Measurements from ENCODE around the gene TSPAN15.
"Not testable (repeated sequence)": the region's sequence is repeated elsewhere in the genome, so short reads cannot be mapped to it uniquely, and the experiment has no call there.

TSPAN15 gene

DNA sequence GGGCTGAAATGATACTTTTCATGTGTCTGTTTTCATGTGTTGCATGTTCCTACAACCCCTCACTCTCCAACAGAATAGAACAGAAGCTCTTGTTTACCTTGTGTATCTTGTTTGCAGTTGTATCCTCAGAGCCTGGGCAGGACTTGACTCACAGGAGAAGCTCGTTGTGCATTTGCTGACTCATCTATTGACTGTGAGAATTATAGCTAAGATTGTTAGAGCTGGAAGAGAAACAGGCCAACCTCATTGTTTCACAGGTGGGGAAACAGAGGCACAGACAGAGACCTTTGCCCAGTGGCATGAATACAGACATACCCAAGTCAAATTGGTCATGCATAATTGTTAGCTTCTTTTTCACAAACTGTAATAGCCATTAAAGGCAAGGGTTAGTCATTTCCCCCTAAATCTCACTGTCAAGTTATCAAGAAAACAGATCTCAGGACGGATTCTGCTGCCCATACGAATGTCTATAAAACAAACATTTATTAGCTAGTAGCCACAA lies 4.6 kb upstream of the TSPAN15 start:
- no peak for DNase-seq (ENCODE audit: low spot score)

GRCh38 chr10:69449841-69450240 lies 1.4 kb upstream of the TSPAN15 start:
- peak; percentile 54 for DNase-seq (ENCODE audit: low spot score)

GRCh38 chr10:69450395-69450794 lies 870 bp upstream of the TSPAN15 start:
- DNase-seq (ENCODE audit: low spot score) = not testable (repeated sequence)

DNA sequence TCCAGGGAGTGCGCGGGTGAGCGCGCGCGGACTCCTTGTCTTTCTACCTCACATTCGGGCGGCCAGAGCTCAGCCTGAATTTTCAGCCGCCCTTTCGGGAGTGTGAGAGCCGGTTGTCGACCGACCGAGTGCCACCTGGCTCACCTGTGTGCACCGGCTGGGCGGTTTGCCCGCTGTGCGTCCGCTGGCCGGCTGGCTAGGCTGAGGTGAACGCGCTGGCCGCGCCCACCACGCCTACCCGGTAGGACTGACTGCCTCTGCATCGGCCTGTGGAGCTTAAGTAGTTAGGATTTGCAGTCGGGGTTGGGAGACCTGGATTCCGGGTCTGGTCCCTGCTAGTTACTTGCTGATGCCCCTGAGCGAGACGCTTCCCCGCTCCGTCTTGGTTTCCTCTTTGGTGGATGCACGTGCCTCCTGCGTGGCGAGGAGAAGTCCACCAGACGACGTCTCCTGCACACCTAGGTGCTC lies 553 bp downstream of the TSPAN15 start:
- DNase-seq (ENCODE audit: low spot score) = no peak

GRCh38 chr10:69452676-69453415 lies 1.6 kb downstream of the TSPAN15 start:
- no peak for DNase-seq (ENCODE audit: low spot score)

DNA sequence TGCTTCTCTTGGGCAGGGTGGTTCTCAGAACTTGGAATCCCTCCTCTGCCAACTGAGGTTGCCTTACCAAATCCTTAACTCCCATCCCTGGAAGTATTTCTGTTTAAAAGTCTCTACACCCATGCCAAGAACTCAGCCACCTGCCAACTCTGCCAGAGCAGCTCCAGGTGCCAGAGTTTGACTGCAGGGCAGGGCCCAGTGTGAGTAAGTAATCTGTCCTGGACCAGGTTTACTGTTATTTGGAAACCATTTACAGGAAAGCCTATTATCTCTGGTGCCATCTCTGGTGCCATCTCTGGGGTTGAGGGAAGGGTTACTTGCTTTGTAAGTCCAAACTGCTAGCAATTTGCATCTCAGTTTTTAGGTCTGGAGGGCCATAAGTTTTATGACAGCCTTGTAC lies 2.5 kb downstream of the TSPAN15 start:
- DNase-seq (ENCODE audit: low spot score) = no peak

DNA sequence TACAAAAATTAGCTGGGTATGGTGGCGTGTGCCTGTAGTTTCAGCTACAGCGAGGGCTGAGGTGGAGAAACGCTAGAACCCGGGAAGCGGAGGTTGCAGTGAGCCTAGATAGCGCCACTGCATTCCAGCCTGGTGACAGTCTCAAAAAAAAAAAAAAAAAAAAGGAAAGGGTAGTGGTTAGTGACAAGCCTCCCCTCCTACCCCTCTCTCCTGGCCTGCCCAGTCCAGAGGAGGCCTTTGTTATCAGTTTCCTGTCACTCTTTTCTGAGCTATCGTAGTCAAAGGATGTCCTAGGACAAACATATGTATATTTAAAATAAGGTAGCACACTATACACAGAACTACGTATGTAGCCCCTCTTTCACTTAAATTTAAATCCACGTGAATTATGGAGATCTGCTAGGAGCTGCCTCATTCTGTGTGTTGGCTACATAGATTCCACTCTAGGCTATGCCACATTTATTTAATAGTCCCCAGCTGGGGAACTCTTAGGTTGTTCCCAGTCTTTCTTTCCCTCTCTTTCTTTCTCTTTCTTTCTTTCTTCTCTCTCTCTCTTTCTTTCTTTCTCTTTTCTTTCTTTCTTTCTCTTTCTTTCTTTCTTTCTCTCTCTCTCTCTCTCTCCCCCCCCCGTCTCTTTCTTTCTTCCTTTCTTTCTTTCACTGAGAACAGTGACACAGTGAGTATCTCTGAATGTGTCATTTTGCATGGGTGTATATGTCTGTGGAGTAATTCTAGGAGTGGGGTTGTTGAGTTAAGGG lies 3.9 kb downstream of the TSPAN15 start:
- DNase-seq (ENCODE audit: low spot score) = no peak

GRCh38 chr10:69456880-69457693 lies 5.8 kb downstream of the TSPAN15 start:
- no peak for DNase-seq (ENCODE audit: low spot score)

DNA sequence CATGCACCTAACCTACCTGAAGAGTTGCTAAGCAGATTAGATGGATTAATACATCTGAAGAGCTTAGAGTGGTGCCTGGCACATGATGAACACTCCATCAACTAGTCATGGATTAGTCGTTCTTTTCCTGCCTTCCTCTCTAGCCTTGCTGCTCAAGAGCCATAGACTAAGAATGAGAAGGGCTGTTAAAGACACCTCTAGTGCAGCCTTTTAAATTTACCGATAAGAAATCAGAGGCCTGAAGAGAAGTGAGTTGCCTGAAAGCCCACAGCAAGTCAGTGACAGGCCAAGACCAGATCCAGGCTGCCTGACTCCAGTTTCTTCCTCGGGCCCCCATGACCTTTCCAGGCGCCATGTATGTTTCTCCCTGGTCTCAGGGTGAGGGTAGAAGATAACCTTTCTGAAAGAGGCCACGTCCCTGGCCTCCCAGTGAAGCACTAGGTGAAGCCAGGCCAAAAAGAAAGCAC lies 6.5 kb downstream of the TSPAN15 start:
- DNase-seq (ENCODE audit: low spot score) = no peak

DNA sequence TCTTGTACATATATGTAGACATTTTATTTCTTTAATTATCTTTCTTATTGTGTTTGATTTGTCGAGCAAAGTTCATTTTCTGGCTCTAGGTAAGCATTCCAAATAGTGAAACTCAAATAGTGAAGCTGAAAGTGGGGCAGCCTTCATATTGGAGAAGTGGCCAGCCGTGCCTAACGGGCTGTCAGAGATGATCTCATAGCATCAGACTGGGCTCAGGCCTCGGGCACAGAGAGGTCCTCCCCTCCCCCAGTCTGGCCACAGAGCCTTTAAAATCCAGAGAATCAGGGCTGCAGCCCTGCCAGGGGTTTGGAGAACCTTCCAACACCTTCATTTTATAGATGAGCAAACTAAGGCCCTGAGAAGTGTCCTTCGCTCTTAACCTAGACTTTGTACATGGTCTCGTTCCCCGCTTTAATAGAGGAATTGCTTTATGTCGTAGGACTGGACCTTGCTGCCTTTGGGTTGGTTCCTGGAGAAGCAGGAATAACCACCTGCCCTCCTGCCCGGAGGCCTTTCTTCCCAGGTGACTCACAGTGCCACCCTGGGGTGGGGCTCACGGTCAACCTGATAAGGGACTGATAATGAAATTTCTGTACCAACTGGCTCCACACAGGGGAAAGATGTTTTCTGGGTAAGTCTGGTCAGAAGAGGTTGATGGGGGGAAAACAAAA lies 7.3 kb downstream of the TSPAN15 start:
- DNase-seq (ENCODE audit: low spot score) = no peak

DNA sequence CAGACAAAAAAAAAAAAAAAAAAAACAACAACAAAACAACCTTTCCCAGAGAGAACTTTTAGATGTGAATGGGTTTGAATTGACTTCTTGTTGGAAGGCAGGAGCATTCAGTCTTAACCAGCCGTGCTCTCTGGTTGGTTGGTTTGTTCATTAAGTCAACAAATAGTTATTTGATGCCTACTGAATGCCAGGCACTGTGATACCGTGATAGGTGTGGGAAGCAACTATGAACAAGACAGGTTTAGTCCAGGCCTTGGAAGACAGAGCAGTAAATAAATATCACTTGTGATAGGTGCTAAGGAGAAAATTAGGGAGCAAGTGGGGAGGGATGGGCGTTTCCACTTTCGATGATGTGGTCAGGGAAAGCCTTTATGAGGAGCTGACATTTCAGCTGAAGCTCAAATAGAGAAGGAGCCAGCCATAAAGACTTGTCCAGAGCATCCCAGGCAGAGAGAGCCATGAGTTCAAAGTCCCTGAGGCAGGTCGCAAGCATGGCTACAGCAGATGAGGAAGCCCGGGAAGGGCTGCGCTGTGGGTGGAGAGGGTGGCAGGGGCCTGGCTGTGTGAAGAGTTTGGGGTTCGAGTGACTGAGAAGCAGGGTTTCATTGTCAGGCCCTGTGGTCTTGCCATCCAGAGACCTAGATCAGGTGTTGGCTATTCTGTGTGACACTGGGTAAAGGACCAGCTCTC lies 8.0 kb downstream of the TSPAN15 start:
- DNase-seq (ENCODE audit: low spot score) = no peak

GRCh38 chr10:69459893-69460575 lies 8.8 kb downstream of the TSPAN15 start:
- DNase-seq (ENCODE audit: low spot score) = no peak

- no peak for DNase-seq (ENCODE audit: low spot score)
Measured at GRCh38 chr10:69460576-69461242, 9.4 kb downstream of the TSPAN15 start.

GRCh38 chr10:69461243-69462025 lies 10.2 kb downstream of the TSPAN15 start:
- DNase-seq (ENCODE audit: low spot score) = no peak

DNA sequence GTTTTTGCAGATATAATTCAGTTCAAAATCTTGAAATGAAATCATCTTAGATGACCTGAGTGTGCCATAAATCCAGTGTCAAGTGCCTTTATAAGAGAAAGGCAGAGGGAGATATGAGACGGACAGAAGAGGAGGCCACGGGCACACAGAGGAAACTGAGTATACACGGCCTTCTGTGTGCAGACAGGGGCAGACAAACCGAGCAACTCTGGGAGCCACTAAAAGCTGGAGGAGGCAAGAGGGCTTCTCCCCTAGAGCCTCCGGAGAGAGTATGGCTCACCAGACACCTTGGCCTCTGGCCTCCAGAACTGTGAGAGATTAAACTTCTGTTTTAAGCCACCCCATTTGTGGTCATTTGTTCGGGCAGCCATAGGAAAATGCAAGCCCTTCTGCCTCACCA lies 12.6 kb downstream of the TSPAN15 start:
- DNase-seq (ENCODE audit: low spot score) = no peak

DNA sequence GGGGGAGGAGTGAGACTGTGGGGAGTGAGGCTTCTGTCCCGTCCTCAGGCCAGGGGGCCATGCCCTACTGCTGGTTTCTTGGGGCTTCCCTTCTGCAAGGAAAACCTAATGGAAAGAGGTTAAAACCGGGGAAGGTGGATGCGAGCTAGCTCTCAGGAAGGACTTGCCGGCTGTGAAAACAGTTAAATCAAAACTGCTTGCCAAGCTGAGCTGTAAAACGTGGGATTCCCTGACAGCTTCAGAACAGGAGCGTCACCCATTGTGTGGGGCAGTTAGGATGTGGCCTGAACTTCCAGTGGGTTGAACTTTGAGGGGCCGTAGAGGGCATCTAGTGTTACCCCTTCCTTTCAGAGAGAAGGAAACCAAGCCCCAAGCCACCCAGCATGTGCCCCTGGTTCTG lies 13.1 kb downstream of the TSPAN15 start:
- no peak for DNase-seq (ENCODE audit: low spot score)

- DNase-seq (ENCODE audit: low spot score) = no peak
Measured at GRCh38 chr10:69464801-69465401, 13.6 kb downstream of the TSPAN15 start.

DNA sequence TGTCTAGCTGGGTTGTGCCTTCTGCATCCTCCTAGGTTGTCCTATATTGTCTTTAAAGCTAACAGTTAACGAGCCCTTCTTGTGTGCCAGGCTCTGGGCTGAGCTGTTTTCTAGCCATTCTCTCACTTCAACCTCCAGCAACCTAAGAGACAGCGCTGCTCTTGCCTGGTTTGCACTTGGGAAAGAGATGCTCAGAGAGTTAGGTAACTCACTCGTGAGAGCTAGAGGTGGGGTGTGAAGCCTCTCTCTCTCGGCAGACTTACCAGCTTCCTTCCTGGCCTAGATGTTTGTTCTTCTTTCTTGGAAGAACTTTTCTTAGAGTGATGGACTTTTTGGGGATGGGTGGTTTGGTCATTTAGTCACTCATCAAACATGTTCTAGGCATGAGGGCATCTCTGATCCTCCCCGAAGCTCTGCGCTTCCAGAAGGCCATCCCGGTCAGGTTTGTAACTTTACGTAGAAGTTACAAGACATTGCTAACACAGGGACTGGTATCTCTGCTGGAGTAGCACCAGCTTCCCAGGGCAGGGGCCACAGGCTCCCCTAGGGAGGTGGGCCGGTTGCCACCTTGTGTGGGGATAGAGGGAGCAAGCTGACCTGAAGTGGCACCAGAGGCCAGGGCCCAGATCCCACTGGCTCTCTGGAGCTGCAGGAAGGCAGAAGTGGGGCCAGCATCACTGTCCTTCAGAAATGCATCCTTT lies 14.3 kb downstream of the TSPAN15 start:
- DNase-seq (ENCODE audit: low spot score) = no peak

Measured in germinal center (tissue), 1 donor.